Retinal pigment epithelial cell (primary cell): ENCODE results near the gene PCAT7.

Experiments used
- DNase-seq: peaks from one replicate; pipeline ENCODE4 v3.0.0-alpha.2; 2010; ENCODE audit warnings: low read depth
- H3K4me3 ChIP-seq: 2 replicates; pipeline ENCODE4 v1.5.1; 2011; ENCODE audit warnings: mild to moderate bottlenecking, low read length, control low read depth, moderate library complexity
- TF ChIP-seq, protein P1 (sequence below): conservative IDR thresholded peaks from 2 replicates; pipeline ENCODE4 v1.5.1; 2011; ENCODE audit warnings: low read depth, low read length, control low read depth, inconsistent platforms

PCAT7 gene

DNA sequence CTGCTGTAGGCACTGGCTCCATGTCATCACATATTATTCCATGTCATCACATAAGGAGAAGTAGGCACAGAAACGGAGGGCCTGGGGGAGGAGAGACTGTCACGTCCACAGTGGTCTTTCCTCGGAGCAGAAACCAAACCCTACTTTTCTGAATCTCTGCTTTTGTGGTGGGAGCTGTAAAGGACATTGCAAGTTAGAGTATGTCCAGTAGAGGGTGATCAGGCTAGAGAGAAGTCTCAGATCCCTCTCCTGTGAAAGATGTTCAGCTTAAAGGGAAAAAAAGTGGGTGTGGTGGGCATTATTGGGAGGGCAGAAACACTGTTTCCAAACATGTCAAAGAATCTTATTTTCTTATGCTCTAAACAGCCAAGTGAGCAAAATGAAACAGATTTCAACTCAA lies 58.1 kb downstream of the PCAT7 start:
- TF ChIP-seq, protein P1, sequence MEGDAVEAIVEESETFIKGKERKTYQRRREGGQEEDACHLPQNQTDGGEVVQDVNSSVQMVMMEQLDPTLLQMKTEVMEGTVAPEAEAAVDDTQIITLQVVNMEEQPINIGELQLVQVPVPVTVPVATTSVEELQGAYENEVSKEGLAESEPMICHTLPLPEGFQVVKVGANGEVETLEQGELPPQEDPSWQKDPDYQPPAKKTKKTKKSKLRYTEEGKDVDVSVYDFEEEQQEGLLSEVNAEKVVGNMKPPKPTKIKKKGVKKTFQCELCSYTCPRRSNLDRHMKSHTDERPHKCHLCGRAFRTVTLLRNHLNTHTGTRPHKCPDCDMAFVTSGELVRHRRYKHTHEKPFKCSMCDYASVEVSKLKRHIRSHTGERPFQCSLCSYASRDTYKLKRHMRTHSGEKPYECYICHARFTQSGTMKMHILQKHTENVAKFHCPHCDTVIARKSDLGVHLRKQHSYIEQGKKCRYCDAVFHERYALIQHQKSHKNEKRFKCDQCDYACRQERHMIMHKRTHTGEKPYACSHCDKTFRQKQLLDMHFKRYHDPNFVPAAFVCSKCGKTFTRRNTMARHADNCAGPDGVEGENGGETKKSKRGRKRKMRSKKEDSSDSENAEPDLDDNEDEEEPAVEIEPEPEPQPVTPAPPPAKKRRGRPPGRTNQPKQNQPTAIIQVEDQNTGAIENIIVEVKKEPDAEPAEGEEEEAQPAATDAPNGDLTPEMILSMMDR = peak; percentile 34
- no peak for DNase-seq
- H3K4me3 ChIP-seq = no peak overlapping the region

DNA sequence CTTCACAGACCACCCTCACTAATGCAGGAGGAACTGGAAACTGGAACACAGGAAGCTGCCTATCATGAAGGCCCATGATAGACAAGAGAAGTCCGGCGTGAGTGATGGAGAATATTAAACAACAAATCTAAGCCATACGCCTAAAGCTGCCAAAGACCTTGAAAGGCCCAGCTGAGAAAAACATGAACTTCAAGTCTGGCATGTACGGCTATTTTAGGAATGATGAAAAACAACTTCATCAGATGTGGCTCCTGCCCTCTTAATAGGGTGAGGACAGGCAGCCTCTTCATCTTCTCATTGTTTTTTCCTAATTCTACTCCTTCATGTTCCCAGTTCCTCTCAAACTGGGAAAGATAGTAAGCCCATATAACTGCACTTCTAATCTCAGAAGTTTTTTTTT lies 64.1 kb downstream of the PCAT7 start:
- no peak for DNase-seq
- no peak overlapping the region for H3K4me3 ChIP-seq
- TF ChIP-seq, protein P1 = no peak
